GM10248 (cell line): Measurements from ENCODE around the gene TLR1.
"Not testable (repeated sequence)": the region's sequence is repeated elsewhere in the genome, so short reads cannot be mapped to it uniquely, and the experiment has no call there.

Experiments
- CTCF ChIA-PET: fragments of 300-600 bp; sonication (Branson Sonifier 250); formaldehyde crosslinking; extraction: SDS; loops from one replicate; lab custom pipeline; 2021; ENCODE audit warnings: antibody characterized with exemption; lab: Yijun Ruan, JAX
- POLR2A ChIA-PET: fragments of 350-650 bp; sonication (Branson Sonifier 250); formaldehyde crosslinking; extraction: SDS; loops from one replicate; lab custom pipeline; 2020; ENCODE audit warnings: antibody characterized with exemption; lab: Yijun Ruan, JAX
- DNase-seq: peaks from one replicate; pipeline ENCODE4 v3.0.0; 2012; ENCODE audit errors: extremely low spot score
- CTCF ChIP-seq: IDR thresholded peaks from 2 replicates; pipeline ENCODE4 v1.5.1; 2012; ENCODE audit warnings: mild to moderate bottlenecking, low read depth; ENCODE audit errors: extremely low read depth, missing control alignments, control extremely low read depth

The TLR1 gene

GRCh38 chr4:38781854-38782261, 22.7 kb downstream of the TLR1 start:
- CTCF ChIA-PET: interaction anchor here (0.9 to 9.3 kb wide), 25 partner anchors 11 to 650 kb away, joined by 3 to 256 read pairs (median 5); partner anchors contain the start of genes TLR1 and TLR6
- no peak for DNase-seq
- POLR2A ChIA-PET: interaction anchor here (0.5 to 1.9 kb wide), 11 partner anchors 9 to 830 kb away, joined by 3 to 11 read pairs (median 4); partner anchors contain the start of gene TLR1
- TF ChIP-seq CTCF: no peak

GRCh38 chr4:38780833-38781484, 23.6 kb downstream of the TLR1 start:
- DNase-seq: no peak
- ChIA-PET CTCF (interaction anchor here (0.9 to 9.3 kb wide), 12 partner anchors 8 to 79 kb away, joined by 3 to 256 read pairs (median 20); partner anchors contain the start of genes TLR1 and TLR6), POLR2A (interaction anchor here (0.7 to 1.9 kb wide), 6 partner anchors 21 to 602 kb away, joined by 3 to 9 read pairs (median 4); partner anchors contain the start of gene TLR1)
- no peak for TF ChIP-seq CTCF

GRCh38 chr4:38779790-38780189, 24.8 kb downstream of the TLR1 start:
- TF ChIP-seq CTCF: no peak
- CTCF ChIA-PET: interaction anchor here (1.4 to 9.3 kb wide), 5 partner anchors 9 to 80 kb away, joined by 4 to 256 read pairs (median 71); partner anchors contain the start of gene TLR1
- DNase-seq: no peak
- POLR2A ChIA-PET: no interaction called here

GRCh38 chr4:38777925-38778324, 26.7 kb downstream of the TLR1 start:
- POLR2A ChIA-PET, DNase-seq: not testable (repeated sequence)
- CTCF ChIA-PET: interaction anchor here (1.2 kb wide), 1 partner anchor 19 kb away, joined by 5 read pairs; no protein-coding TSS in a partner anchor

- TF ChIP-seq CTCF: no peak
- CTCF ChIA-PET: interaction anchor here (1.2 to 2.7 kb wide), 3 partner anchors 12 to 73 kb away, joined by 3 to 12 read pairs (median 6); no protein-coding TSS in a partner anchor
- POLR2A ChIA-PET: no interaction called here
- DNase-seq: no peak
These were observed 29.3 kb downstream of the TLR1 start for GRCh38 chr4:38775326-38775725.

GRCh38 chr4:38774181-38774955, 30.2 kb downstream of the TLR1 start:
- DNase-seq: no peak
- CTCF ChIA-PET: interaction anchor here (1.1 to 6.8 kb wide), 5 partner anchors 7 to 29 kb away, joined by 6 to 71 read pairs (median 9); partner anchors contain the start of genes TLR1 and TLR10
- POLR2A ChIA-PET: no interaction called here
- no peak for TF ChIP-seq CTCF

GRCh38 chr4:38770281-38770680, 34.3 kb downstream of the TLR1 start:
- DNase-seq: not testable (repeated sequence)
- CTCF ChIA-PET: interaction anchor here (1.0 to 6.8 kb wide), 9 partner anchors 10 to 591 kb away, joined by 3 to 71 read pairs (median 4); partner anchors contain the start of genes TLR1, TLR10 and TLR6
- POLR2A ChIA-PET: interaction anchor here (0.7 to 1.0 kb wide), 2 partner anchors 8 to 34 kb away, joined by 3 to 4 read pairs; no protein-coding TSS in a partner anchor
